Measurements from ENCODE around the gene TMEM255B. TPM values are rescaled to one million over a fixed set of nuclear protein-coding genes. Genes with fewer than 3 reads are reported as not detected.

TMEM255B gene
- total RNA-seq, 1 experiment from 2014 or later: 2.8 TPM

GRCh38 chr13:113802761-113803160 lies 43.7 kb downstream of the TMEM255B start:
- Histone ChIP-seq H4K8ac (replicated peaks; ENCODE audit: insufficient read length, low read depth, low read length) (no peak overlapping the region), H3K18ac (ENCODE audit: insufficient read length, low read depth, low read length) (no peak overlapping the region), H2BK120ac (ENCODE audit: low read depth, low read length, poor library complexity, severe bottlenecking) (no peak overlapping the region), H3K14ac (ENCODE audit: insufficient read depth, low read length) (no peak overlapping the region), H3K23ac (ENCODE audit: insufficient read length, low read depth, low read length) (no peak overlapping the region), H2AFZ (ENCODE audit: low read length) (no peak overlapping the region), H2BK15ac (ENCODE audit: low read depth, low read length) (no peak overlapping the region), H3K27ac (ENCODE audit: insufficient read length, low read depth, low read length) (no peak overlapping the region), H4K20me1 (ENCODE audit: control insufficient read depth, insufficient read depth, insufficient read length) (no peaks in the 10 kb centered on the region), H3K4ac (ENCODE audit: low read depth, low read length) (no peak overlapping the region), H2BK5ac (ENCODE audit: insufficient read length, low read length) (no peak overlapping the region), H2BK20ac (ENCODE audit: low read depth, low read length, poor library complexity, severe bottlenecking) (no peak overlapping the region), H3K79me1 (ENCODE audit: insufficient read depth, low read depth, low read length, poor library complexity, severe bottlenecking) (no peaks in the 10 kb centered on the region), H2BK12ac (ENCODE audit: insufficient read length, low read depth, low read length) (no peak overlapping the region), H3K9me3 (ENCODE audit: control insufficient read depth, low read depth, low read length) (no peaks in the 10 kb centered on the region), H3K27me3 (ENCODE audit: insufficient read depth, low read length) (no peaks in the 10 kb centered on the region), H4K91ac (ENCODE audit: insufficient read length, low read depth, low read length) (no peak overlapping the region), H4K5ac (ENCODE audit: insufficient read length, low read depth, low read length) (no peak overlapping the region), H3K23me2 (ENCODE audit: insufficient read length, low read depth, low read length, poor library complexity, severe bottlenecking) (no peaks in the 10 kb centered on the region), H3K4me1 (ENCODE audit: insufficient read depth, low read length) (no peaks in the 10 kb centered on the region), H3K79me2 (ENCODE audit: insufficient read depth, low read length) (no peaks in the 10 kb centered on the region), H2AK5ac (ENCODE audit: insufficient read length, low read length) (no peak overlapping the region), H3K4me2 (ENCODE audit: insufficient read depth, insufficient read length, low read length) (no peak overlapping the region), H3K9ac (ENCODE audit: extremely low read depth, insufficient read length, low read length) (no peak overlapping the region), H3K56ac (ENCODE audit: insufficient read length, low read depth, low read length) (no peak overlapping the region), H3T11ph (ENCODE audit: low read length) (no peak overlapping the region)
- Mint-ChIP-seq H3K36me3 (ENCODE audit: insufficient read depth in 1 of 3, low read depth in 3 of 3) (peaks cover 0 to under 1% (median 0%) of the 10 kb centered on the region in 3 experiments; a peak in 2 of 7 replicates), H3K4me1 (peaks cover 3 to 6% of the 10 kb centered on the region in 2 experiments; a peak in 2 of 4 replicates), H3K4me3 (no peak overlapping the region), H3K27ac (no peak overlapping the region), H3K9me3 (peaks cover 2% of the 10 kb centered on the region in 2 experiments; a peak in 4 of 5 replicates), H3K27me3 (ENCODE audit: low read depth) (no peaks in the 10 kb centered on the region)
- no peak for DNase-seq
- TF ChIP-seq CTCF (conservative IDR thresholded peaks at IDR 0.05): no peak
- no CpG with 5 or more reads among the region's 25 CpGs for WGBS (ENCODE audit: extremely low coverage, insufficient read length, low lambda C conversion rate)

All from H9 (cell line).